ENCODE data around the gene NONO.
"Not testable (repeated sequence)": the region's sequence is repeated elsewhere in the genome, so short reads cannot be mapped to it uniquely, and the experiment has no call there.

GRCh38 chrX:71316959-71317358, 33.5 kb downstream of the NONO start:
- TF ChIP-seq, protein P1, sequence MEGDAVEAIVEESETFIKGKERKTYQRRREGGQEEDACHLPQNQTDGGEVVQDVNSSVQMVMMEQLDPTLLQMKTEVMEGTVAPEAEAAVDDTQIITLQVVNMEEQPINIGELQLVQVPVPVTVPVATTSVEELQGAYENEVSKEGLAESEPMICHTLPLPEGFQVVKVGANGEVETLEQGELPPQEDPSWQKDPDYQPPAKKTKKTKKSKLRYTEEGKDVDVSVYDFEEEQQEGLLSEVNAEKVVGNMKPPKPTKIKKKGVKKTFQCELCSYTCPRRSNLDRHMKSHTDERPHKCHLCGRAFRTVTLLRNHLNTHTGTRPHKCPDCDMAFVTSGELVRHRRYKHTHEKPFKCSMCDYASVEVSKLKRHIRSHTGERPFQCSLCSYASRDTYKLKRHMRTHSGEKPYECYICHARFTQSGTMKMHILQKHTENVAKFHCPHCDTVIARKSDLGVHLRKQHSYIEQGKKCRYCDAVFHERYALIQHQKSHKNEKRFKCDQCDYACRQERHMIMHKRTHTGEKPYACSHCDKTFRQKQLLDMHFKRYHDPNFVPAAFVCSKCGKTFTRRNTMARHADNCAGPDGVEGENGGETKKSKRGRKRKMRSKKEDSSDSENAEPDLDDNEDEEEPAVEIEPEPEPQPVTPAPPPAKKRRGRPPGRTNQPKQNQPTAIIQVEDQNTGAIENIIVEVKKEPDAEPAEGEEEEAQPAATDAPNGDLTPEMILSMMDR (IDR thresholded peaks at IDR 0.05) = not testable (repeated sequence)
- TF ChIP-seq POLR2A (IDR thresholded peaks at IDR 0.05) = not testable (repeated sequence)
